GM21737 (cell line): ENCODE measurements around the gene PDCD11.

Experiments
- ATAC-seq: cut with Tn5 transposase; IDR thresholded peaks from one replicate; pipeline ENCODE4 v1.9.1; 2021; ENCODE audit warnings: mild to moderate bottlenecking, moderate library complexity; ENCODE audit not compliant: unreplicated experiment

Gene PDCD11

DNA sequence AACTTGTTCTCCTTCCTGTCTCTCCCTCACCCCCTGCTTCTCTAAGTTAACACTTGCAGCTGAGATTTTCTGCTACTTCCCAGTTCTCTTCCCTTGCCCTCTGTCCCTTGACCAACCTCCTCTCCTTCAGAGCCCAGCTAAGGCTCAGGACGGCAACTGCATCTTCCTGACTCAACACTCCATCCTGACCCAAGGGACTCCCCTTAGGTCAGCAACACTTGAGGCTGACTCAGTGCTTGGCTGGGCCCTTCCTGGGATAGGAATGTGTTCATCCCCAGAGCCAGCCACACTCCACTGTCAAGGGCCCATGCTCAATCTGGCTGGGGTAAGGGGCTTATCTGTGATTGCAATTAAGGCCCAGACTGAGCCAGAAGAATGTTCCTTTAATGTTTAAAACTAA, 52.3 kb downstream of the PDCD11 start:
- ATAC-seq = no peak

DNA sequence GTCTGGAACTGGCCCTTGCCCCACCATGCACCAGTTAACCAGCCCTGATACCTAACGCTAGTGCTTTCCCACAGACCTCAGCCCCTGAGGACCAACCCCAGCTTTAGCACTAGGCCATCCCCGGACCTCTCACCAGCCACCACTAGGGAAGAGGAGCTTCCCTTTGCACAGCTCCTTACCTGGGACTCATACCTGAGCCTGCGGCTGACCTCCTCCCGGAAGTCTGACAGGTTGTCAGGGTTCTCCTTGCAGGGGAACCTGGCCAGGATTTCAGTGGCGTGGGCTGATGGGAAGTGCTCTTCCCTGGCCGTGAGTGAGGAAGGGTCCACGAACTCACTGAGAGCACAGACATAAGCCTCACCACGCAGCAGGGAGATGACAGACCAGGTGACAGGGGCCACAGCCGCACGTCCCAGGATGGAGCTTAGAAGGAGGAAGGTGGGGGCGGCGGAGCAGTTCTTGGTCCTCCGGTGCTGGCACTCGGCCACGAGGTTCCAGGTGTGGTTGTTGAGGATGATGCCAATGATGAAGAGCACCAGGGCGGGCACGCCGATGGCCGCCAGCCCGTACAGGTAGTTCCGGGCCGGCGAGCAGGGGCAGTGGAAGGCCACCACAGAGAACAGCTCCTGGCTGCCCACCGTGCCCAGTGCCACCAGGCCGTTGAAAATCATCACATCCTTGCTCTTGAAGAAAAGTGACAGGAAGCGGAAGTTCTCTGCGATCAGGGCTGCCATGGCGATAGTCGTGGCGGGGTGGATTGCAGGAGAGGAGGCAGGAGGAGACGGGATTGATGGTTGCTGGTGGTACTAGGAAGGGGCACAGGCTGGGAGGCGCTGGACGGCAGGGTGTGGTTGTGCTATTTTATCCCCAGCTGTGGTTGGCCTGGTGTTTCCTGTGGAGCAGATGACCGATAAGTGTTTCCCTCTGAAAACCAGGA, 53.0 kb downstream of the PDCD11 start:
- no peak for ATAC-seq

DNA sequence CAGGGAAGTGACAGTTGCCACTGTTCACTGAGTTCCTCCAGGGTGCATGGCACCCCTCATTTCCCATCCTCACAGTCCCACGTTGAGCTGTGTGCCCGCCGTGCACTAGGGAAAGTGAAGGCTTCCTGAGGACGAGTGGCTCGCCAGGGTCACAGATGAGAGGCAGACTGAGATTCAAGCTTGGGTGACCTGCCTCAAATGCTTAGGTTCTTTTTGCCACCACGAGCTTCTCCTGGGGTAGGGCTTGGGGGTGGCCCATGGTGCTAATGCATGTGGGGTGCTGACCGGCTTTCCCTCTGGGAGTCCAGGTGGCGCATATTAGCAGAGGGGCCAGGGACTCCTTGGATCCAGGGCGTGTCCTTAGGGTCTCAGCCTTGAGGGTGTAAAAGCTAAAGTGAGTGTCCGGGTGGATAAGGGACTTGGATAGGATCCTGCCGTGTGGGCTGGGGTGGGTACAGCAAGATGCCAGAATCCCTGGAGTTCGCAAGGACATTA, 53.8 kb downstream of the PDCD11 start:
- no peak for ATAC-seq

DNA sequence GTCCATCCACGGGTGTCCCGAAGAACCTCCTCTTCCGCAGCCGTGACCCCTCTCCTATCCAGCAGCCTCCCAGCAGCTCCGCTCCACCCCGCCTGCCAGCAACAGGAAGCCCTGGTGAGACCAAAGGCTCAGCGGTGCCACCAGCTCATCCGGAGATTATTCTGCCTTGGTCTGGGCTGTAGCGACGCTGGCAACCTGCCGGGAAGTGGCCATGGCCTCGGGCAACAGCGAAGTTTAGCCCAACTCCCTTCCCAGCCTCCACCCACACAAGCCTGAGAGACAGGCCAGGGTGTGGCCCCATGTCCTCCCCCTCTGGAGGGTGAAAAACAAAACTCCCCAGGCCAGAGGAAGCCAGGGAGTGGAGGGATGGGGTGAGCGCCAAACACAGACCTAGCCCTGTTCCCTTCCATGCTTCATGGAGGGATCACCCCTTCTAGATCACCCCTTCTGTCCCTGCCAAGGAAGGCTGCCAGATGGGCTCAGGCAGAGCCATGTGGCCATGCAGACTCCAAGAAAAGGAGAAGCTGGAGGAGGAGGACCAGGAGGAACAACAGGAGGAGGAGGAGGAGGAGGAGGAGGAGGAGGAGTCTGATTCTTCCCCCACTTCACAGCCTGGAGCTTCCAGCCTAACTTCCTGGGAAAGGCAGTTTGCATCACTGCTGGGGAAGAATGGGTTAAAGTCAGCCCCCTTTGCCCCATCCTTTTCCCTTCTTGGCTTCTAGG, 54.8 kb downstream of the PDCD11 start:
- ATAC-seq = no peak

DNA sequence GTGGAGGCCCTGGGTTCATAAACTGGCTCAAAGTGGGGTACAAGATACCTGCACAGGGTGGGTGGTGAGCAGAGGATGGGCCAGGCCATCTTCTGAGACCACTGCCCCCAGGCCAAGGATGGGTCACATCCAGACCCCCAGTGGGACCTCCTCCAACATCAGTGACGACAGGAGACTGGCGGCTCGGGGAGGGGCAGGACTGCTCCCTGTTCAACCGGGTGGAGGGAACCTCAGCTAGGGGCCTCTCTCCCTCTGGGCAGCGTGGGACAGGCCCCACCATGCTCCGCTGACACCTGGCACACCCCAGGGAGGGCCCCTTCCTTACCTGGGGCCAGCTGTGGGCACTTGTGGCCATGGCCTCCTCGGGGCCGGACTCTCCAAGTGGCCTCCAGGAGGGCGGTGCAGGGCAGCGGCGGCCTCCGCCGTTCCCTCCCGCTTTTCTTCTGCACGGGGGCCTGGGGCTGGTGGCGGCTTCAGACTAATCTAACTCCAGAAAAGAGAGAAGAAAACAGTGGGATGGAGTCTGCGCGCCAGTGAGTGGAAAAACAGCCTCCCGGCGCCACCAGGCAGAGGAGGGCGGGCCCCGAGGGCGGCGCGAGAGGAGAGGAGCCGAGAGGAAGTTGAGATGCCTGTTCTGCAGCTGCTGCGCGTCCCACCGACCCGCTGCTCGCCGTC, 55.5 kb downstream of the PDCD11 start, which contains the start of gene CALHM2:
TSS of gene CALHM2 (minus strand) at position 540 of the 675 bp plus-strand sequence. CDS start 2,429 bp downstream, outside the sequence.
- peak; percentile 50 for ATAC-seq

DNA sequence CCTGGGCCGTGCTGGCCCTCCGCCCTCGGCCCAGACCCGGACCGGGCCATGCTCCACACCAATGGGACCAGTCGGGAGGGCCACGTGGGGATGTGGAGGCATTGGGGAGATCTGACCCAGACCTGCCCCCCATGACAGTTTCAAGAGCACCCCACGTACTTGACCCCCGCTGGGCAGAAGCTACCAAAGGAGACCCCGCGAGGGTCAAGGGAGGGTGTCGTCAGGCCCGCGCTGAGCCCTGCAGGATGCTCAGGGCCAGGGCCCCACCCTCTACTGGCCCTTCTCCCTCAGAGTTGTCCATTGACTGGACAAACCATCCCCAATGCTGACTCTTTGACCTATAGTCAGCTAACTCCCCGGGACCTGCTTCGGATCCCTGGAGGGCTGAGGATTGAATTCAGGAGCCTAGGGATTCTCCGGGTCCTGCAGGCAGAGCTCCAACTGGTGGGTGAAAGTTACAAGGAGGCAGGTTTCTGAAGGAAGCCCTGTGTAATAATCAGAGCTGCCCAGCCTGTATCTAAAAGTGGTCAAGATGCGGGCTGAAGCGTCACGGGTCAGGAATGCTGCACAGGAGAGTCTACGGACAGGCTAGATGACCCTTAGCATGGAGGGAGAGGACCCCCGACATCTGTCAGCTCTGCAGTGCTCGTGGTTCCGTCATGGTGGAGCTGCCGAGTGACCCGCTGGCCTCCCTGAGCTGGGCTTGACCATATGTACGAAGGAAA, 56.2 kb downstream of the PDCD11 start:
- no peak for ATAC-seq

DNA sequence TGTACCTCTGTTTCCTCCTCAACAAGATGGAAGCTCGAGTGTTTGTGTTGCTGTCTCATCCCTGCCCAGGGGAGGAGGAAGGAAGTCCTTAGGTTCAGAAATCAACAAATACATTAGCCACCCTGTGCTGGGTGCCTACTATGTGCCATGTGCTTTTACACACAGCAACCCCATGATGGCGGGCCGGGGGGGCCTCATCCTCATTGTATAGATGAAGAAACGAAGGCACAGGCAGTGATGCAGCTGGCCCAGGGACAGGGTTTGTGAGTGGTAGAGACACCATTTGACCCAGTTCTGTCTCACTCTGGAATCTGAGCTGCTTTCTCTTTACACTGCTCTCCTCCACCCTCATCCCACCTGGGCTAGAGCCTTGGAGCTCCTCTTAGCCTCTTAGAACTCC, 57.6 kb downstream of the PDCD11 start:
- no peak for ATAC-seq

DNA sequence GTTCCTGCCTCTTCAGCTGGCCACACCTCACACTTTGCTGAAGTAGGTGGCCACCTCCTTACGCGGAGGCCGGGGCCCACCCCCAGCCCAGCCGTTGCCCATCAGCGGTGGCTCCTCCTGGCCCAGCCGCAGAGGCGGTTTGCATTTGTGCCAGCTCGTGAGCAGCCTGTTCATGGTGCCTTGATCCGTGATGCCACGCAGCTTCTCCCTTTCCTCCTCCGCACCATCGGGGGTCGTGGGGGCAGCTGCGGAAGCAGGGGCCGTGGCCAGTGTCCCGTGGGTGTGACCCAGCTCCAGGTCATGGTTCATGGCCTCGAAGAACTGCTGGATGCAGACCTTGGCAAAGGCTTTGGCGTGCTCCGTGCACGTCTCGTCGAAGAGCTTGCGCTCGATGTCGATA, 58.8 kb downstream of the PDCD11 start:
- ATAC-seq = no peak

DNA sequence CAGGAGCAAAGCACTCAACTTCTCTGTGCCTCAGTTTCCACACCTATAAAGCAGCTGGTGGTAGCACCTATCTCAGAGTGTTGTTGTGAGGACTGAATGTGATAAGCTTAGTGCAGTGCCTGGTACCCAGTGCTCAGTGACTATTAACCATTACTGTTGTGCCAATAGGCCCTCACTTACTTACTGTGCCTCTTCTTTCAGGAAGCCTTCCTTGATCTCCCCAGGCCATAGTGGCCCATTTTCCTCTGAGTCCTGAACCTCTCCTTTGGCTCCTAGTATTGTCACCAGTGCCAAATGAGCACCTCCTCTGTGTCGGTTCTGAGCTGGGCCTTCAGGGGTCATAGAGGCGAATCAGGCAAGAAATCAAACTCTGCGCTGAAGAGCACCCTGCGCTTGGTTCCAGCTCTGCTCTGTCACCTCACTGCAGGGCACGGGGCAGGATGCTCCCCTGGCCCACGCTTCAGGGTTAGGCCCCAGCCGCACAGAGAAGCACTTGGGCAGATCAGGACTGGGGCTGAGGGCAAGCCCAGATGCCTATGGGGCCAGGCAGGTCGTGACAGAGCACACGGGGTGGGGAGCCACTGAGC, 59.7 kb downstream of the PDCD11 start:
- no peak for ATAC-seq

DNA sequence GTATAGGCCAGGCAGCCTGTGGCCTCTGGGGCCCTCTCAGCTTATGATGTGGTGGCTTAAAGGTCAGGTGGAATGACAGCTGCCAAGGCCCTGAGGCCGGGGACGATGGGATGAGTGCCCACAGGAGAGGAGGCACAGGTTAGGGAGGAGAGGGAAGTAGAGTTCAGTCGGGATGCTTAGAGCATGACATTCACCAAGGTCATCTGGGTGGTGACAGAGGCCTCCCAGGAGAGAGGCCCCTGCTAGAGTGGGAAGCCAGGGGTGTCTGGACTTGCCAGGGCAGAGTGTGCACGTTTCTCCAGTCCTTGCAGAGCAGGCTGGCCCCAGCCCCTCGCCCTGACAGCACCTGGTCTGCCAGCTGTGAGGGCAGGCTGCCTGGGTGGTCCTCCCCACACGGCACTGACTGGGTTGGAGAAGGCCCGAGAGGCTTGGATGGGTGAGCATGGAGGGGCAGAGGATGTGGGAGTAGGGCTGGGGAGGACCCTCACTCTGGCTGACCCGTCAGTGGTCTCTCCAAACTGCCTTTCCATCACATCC, 60.8 kb downstream of the PDCD11 start:
- no peak for ATAC-seq

DNA sequence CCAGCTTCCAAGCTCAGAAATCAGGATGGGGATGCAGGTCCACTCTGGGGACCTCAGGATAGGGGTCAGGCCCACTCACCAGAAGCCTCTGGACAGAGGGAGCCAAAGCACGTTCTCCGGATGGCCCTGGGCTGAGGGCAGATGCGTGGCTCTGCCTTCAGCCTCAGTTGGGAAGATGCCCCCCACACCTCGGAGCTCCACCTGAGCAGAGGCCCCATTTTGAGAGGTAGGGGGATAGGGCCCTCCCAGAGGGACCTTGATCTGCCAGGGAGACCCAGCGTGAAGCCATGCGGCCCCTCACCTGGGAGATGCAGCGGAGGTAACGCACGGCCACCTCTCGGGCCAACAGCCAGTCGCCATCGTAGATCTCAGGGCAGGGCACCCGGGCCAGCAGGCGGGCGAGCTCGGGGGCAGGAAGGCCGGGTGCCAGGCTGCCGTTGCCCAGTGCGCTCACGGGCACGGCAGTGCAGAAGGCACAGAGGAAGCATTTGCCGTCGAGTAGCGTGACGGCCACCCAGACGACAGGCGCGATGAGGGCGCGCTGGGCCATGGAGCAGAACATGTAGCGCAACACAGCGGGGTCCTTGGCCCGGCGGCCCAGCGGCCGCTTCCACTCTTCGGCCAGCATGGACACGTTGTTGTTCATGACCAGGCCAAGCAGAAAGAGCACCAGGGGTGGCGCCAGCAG, 61.6 kb downstream of the PDCD11 start:
- ATAC-seq = no peak

DNA sequence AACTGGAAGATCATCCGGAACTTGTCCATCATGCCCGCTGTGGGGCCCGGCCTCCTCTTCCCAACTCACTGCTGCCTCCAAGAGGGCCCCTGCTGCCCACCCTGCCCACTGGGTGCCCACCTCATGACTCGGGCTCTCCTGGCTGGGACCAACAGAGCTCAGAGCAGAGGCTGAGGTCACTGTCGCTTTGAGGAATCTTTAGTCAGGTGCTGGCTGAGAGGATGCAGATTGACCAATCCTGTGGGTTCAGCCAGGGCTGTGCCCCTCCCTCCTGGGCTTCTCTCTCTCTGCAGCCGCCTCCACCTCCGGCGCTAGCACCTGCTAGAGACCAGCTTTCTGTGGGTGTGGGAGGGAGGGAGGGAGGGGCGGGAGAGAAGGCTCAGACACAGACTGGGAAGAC, 62.3 kb downstream of the PDCD11 start, which contains the start of gene CALHM1:
TSS of gene CALHM1 (minus strand) at position 181 of the 400 bp plus-strand sequence. CDS start at position 32, 149 bp downstream.
- ATAC-seq = no peak

DNA sequence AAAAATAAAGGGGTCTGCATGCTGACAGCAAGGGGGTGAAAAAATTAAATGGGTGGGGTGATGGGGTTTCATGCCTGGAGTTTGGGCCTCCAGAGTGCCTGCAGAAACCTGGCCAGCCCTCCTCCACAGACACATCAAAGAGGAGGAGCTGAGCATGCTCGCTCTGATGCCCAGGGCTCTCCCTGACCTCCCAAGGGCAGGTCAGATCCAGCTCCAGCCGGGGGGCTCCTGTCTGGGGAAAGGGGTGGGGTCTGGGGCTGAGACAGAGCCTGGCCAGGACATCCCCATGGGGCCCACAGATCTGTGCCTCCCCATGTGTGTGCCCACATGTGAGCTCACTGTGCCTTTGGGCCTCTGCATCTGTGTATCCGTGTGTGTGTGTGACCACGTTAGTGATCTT, 63.2 kb downstream of the PDCD11 start:
- no peak for ATAC-seq

DNA sequence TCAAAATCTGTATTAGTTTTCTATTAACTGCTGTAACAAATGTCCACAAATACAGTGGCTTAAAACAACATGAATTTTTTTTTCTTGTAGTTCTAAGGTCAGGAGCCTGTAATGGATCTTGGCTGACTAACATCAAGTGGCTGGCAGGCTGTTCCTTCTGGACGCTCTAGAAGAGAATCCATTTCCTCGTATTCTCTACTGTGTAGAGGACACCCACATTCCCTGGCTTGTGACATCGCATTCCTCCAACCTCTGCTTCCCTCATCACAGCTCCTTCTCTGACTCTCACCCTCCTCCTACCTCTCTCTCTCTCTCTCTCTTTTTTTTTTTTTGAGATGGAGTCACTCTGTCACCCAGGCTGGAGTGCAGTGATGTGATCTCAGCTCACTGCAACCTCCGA, 67.1 kb downstream of the PDCD11 start:
- no peak for ATAC-seq

DNA sequence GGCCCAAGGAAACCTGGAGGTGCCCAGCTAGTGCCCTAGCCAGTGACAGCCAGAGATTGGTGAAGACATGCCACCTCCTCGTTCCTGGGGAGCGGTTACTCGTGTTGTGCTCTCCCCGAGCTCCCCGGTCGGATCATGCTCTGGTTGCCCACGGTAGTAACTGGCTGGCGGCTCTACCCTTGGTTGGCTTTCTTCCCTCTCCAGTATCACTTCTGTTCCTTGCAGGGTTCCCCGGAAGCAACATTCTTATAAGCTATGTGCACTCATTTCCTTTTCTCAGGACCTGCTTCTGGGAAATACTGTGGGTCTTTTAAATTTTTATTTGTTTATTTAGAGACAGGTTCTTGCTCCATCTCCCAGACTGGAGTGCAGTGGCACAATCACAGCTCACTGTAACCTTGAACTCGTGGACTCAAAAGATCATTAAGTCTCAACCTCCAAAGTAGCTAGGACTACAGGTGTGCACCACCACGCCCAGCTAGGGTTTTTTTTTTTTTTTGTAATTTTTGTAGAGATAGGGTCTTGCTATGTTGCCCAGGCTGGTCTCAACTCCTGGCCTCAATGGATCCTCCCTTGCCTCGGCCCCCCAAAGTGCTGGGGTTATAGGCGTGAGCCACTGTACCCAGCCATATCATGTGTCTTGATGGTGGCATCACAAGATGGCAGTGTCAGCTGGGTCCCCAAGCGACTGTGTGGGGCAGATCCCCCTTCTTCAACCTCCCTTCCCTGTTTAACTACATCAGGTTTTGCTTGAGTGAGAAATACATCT, 69.2 kb downstream of the PDCD11 start:
- ATAC-seq = no peak

DNA sequence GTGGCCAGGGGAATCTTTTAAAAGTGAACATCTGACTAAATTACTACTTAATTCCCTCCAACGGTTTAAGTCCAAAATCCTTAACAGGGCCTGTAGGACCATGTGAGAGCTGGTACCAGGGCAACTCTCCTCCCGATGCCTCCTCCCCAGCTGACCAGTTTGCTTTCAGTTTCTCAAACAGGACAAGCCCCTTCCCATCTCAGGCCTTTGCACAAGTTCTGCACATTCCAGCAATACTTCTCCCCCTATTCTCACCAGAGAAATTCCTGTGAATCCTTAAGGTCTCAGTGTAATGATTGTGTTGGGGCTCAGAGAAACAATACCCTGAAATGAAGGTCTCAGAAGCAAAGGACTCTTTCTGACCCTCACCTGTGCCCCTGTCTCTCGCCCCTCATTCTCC, 70.3 kb downstream of the PDCD11 start:
- ATAC-seq = no peak

DNA sequence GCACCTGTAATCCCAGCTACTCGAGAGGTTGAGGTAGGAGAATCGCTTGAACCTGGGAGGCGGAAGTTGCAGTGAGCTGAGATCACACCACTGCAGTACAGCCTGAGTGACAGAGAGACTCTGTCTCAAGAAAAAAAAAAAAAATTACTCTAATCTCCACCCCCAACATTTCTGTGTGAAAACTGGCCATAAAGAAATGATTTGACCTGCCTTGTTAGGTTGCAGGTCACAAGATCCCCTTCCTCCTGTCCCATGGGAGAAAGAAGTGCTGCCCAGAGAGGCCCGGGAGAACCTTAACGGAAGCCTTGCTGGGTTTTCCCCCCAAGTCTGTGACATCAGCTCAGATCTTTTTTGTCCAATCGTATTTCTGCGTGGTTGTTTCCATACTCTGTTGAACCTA, 71.0 kb downstream of the PDCD11 start:
- no peak for ATAC-seq

DNA sequence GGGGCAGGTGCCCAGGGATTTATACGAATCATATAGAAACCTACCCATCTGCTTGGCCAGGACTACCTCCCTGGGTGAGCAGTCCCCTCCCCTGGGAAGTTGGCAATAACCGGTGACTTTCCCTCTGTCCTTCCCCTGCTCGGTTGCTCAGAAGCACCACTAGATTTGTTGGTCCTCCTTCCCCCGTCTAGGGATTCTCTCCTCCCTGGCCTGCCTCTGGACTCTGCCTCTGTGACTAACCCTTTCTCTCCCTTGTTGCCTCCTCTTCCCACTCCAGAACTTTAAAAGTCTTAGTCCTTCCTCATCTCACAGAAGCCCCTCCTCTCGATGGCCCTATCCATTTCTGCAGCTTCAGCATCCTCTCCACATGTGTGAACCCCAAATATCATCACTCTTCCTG, 72.8 kb downstream of the PDCD11 start:
- no peak for ATAC-seq
